ENCODE results near the gene OR8A1.
"Not testable (repeated sequence)": the region's sequence is repeated elsewhere in the genome, so short reads cannot be mapped to it uniquely, and the experiment has no call there.

Gene OR8A1

DNA sequence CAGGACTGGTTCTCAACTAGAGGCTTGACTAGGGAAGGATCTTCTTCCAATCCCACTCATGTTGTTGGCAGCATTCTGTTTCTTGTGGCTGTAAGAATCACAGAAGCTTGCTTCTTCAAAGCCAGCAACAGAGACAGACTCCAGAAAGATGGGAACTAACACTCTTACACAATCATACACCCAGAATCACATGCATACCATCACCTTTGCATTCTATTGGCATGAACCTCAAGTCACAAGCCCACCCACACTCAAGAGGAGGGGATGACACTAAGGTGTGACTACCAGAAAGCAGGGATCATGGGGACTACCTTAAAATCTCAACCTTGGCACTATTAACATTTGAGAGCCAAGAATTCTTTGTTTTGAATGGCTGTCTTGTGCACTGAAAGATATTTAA is 27.8 kb downstream of the OR8A1 start:
- DNase-seq, result no peak

- DNase-seq, result no peak
Observed at GRCh38 chr11:124600621-124601320, 31.0 kb downstream of the OR8A1 start.

GRCh38 chr11:124602193-124602592 is 32.4 kb downstream of the OR8A1 start:
- no peak for DNase-seq

DNA sequence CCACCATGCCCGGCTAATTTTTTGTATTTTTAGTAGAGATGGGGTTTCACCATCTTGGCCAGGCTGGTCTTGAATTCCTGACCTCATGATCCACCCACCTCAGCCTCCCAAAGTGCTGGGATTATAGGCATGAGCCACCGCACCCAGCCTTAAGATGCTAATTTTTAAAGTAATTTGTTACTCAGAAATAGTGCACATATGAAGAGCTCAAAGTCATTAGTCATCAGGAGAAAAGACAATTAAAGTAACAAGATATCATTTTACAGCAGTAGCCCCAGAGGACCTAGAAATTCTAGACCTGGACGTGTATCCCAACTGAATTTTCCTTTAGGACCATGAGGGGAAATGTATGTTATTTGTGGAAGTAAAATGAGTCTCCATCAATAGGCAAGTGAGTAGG is 32.9 kb downstream of the OR8A1 start:
- not testable (repeated sequence) for DNase-seq

GRCh38 chr11:124605719-124606118 is 35.9 kb downstream of the OR8A1 start:
- DNase-seq, result peak; percentile 2 to 34

DNA sequence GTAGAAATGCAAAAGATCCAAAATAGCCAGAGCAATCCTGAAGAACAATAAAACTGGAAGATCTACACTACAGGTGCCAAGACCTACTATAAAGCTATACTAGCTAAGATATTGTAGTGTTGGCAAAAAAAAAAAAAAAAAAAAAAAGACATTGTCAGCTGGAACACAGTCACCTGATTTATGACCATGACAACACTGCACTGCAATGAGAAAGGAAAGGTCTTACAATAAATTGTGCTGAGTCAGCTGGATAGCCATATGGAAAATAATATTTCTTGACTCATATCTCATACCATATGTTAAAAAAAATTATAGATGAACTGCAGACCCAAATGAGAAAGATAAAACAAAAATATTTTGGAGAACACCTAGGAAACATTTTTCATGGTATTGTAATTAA is 38.4 kb downstream of the OR8A1 start:
- DNase-seq, result no peak

DNA sequence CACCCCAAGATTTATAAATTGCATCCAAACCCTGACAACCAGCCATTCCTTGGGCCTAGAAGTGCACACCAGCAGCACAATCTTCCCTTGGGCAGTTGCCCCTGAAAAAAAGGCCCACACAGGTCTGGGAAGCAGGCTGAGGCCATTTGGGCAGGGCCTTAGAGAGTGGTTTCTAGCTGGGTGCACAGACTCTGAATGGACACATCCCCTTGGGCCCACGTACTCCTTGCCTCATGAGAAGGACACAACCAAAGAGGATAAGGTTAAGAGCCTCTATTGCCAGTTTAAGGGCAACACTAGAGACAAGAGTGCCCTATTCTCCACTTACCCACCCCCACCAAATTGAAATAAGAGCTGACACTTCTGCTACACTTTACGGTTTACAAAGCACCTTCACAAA is 40.5 kb downstream of the OR8A1 start:
- DNase-seq, result no peak

DNA sequence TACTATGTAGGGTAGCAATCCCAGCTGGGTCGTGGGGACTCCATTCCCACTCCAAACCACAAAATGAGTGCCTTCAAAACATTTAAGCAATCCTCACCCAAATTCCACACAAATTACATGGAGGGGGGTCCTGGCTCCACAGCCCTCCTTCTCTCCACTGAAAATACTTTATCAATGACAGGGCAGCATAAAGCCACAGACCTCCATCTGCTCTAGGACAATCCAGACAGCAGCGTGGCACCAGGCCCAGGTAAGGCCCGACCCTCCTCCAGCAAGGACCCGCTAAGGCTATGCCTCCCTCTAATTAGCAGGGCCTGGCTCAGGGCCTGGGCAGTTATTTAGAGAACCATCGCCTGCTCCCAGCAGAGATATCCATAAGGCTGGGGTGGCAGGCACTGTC is 41.3 kb downstream of the OR8A1 start, which contains the start of gene PANX3:
Gene PANX3, plus strand, starts transcription at position 365 of the 400 bp plus-strand sequence. CDS start 129 bp downstream, outside the sequence.
- DNase-seq, result no peak

- DNase-seq, result no peak
Observed at GRCh38 chr11:124612045-124612444, 42.2 kb downstream of the OR8A1 start.

GRCh38 chr11:124612567-124613246 is 42.9 kb downstream of the OR8A1 start:
- DNase-seq, result no peak

DNA sequence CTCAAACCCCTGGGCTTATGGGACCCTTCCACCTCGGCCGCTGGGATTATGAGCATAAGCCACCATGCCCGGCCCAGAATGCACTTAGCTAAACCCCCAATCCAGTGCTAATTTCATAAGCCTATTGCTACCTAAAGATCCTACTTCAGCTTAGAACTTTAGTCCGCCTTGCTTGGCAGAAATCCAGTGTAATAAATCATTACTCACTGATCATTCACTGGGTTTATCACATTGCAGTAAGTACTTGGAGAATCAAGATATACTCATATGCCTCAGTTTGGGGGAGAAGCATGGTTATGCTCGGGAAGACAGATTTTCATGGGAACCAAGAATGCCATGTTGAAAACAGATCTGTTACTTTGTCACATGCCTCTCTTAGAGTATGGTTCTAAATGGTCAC is 49.1 kb downstream of the OR8A1 start:
- DNase-seq, result no peak
